ENCODE data around the gene COX8A. TPM values are rescaled to one million over a fixed set of nuclear protein-coding genes. Genes with fewer than 3 reads are reported as not detected.
A peak's percentile ranks its signal among the peaks of the same experiment; 100 is the strongest.

The COX8A gene
- total RNA-seq, 2 donors from 2014 or later = 830 to 1,057 TPM

DNA sequence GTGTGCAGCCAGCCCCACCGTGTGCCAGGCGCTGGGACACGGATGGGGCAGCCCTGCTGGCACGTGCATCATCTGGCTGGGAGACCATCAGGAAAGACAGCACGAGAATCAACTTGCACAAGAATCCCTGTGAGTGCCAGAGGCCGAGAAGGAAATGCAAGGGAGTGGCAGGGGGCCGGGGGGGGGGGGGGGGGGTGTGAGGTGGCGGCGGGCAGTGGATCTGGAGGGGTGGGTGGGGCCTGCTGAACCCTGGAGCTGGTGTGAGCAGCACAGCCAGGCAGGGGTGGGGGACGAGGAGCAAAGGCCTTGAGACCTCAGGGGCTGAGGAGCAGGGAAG, 47.3 kb downstream of the COX8A start:
- Histone ChIP-seq H3K9me3 (no peaks in the 10 kb centered on the region), H3K4me1 (peaks cover 0 to 32% of the 10 kb centered on the region in 2 donors), H3K4me3 (no peak overlapping the region), H3K36me3 (no peaks in the 10 kb centered on the region), H3K27me3 (no peaks in the 10 kb centered on the region), H3K27ac (peak overlapping the region; percentile 6 to 45)
- DNase-seq (ENCODE audit: low spot score) = no peak
- no peak for TF ChIP-seq CTCF (IDR thresholded peaks at IDR 0.05)

DNA sequence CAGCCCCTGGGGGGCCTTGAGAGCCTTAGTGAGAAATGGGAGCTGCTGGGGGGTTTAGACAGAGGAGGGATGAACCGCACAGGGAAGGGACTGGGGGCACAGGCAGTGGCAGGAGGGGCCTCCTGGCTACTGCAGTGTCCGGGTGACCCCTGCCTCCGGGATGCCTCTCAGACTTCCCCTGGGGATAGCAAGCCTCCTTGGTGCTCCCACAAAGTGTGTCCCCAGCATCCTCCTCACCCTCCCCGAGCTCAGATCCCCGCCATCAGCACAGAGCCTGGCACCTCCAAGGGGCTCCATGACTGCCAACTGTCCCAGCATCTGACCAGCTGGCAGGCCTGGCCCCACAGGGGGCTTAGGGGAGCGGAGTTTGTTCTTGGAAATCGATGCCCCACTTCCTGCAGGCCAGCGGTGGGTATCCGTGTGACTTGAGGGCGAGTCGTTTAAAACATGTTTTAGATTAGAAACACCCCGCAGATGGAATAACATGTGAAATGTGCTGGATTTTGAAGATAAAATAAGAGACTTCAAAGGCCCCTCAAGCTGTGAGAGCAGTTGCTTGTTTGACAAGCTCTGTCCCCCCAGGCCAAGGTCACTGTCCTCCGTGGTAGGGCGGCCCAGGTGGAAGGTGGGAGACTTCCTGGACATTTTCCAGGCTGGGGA, 47.8 kb downstream of the COX8A start:
- Histone ChIP-seq H3K4me1 (peaks cover 0 to 32% of the 10 kb centered on the region in 2 donors), H3K27me3 (no peaks in the 10 kb centered on the region), H3K9me3 (no peaks in the 10 kb centered on the region), H3K4me3 (no peak overlapping the region), H3K36me3 (no peaks in the 10 kb centered on the region), H3K27ac (peak overlapping the region in 1 of 2 donors; percentile 22)
- DNase-seq (ENCODE audit: low spot score) = no peak
- TF ChIP-seq CTCF (IDR thresholded peaks at IDR 0.05) = no peak

DNA sequence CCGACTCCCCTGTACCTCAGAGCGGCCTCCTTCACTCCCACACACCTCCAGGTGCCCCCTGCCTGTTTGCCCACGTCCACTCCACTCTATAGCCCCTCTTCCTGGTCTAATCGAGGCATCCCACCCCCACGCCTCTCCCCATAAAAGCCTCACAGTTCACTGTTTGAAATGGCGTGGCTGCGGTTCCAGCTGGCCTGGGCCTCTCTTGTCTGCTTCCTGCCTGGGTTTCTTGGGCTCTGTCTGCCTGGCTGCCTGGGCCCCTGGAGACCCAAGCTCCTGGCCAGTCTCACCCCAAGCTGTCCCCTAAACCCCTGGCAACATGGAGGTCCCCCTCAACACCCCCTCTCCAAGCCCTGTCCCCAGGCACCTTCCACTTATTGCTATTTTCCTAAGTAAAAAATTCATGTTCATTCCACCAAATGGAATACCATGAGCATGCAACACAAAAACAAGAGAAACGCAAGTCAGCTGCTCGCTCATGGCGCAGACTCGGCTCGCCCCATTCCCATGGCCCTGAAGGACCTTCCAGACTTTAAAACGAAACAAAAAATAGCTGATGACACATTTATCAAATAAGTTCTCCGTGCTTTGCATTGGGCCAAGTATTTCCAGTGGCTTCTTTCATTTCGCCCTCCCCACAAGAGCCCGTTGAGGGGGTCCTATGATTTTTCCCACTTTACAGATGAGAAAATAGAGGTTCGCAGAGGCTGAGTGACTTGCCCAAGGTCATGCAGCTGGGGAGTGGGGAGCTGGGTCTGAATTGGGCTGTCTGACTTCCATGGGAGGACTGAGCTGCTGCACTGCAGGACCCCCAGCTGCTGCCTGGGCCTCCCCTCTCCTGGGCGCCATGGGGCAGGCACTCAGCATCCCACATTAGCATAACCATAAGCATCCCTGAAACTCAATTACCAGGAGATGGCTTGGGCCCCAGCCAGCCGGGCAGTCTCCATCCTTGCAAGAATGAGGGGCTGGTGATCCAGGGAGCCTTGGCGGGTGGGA, 49.6 kb downstream of the COX8A start:
- Histone ChIP-seq H3K9me3 (no peaks in the 10 kb centered on the region), H3K4me1 (peaks cover 0 to 29% of the 10 kb centered on the region in 2 donors), H3K27ac (peak overlapping the region; percentile 10 to 47), H3K36me3 (no peaks in the 10 kb centered on the region), H3K27me3 (no peaks in the 10 kb centered on the region), H3K4me3 (no peak overlapping the region)
- DNase-seq (ENCODE audit: low spot score) = no peak
- no peak for TF ChIP-seq CTCF (IDR thresholded peaks at IDR 0.05)

- Histone ChIP-seq H3K27me3 (no peaks in the 10 kb centered on the region), H3K4me3 (no peak overlapping the region), H3K27ac (no peak overlapping the region), H3K36me3 (no peaks in the 10 kb centered on the region), H3K9me3 (no peaks in the 10 kb centered on the region), H3K4me1 (peaks cover 0 to 21% of the 10 kb centered on the region in 2 donors)
- no peak for DNase-seq (ENCODE audit: low spot score)
- no peak for TF ChIP-seq CTCF (IDR thresholded peaks at IDR 0.05)
These were observed 50.8 kb downstream of the COX8A start for GRCh38 chr11:64025205-64025604.

Other genes starting within 250 kb of the COX8A start
- gene ZFTA, start 205.8 kb upstream of the COX8A start, total RNA-seq = 10 to 100 TPM; 12.2 to 18.5 TPM
- gene SPINDOC, start 161.2 kb upstream of the COX8A start, total RNA-seq = 10 to 100 TPM in 1 of 2 donors, 1 to 10 TPM in 1; 7.0 to 12.1 TPM
- 10 to 100 TPM; 29.3 to 31.5 TPM for gene MARK2, start 135.5 kb upstream of the COX8A start, total RNA-seq
- gene RCOR2, start 57.5 kb upstream of the COX8A start, total RNA-seq = 1 to 10 TPM in 1 of 2 donors, under 1 TPM in 1; 0.90 to 1.7 TPM
- 10 to 100 TPM; 15.4 to 25.5 TPM for gene NAA40, start 35.6 kb upstream of the COX8A start, total RNA-seq
- gene OTUB1, start 11.8 kb downstream of the COX8A start, total RNA-seq = 10 to 100 TPM; 55.9 to 57.1 TPM
- 1 to 10 TPM in 1 of 2 donors, under 1 TPM in 1; 0.67 to 1.7 TPM for gene FLRT1, start 61.3 kb downstream of the COX8A start, total RNA-seq
- 10 to 100 TPM; 50.7 to 59.0 TPM for gene MACROD1, start 191.5 kb downstream of the COX8A start, total RNA-seq
- 100 to 1,000 TPM in 1 of 2 donors, 10 to 100 TPM in 1; 88.9 to 114 TPM for gene STIP1, start 211.6 kb downstream of the COX8A start, total RNA-seq
- 10 to 100 TPM in 1 of 2 donors, 1 to 10 TPM in 1; 6.3 to 19.4 TPM for gene FERMT3, start 232.1 kb downstream of the COX8A start, total RNA-seq

Data from right atrium auricular region (tissue), 2 donors.